HEK293 (cell line): ENCODE data around the gene RRP1.

Experiments
- CTCF ChIP-seq: fragments of 450-650 bp; formaldehyde crosslinking; IDR thresholded peaks from 2 replicates; pipeline ENCODE4 v1.5.1; 2016; ENCODE audit warnings: missing biosample characterization, missing genetic modification characterization
- ZIC2 ChIP-seq: fragments of 450-650 bp; formaldehyde crosslinking; IDR thresholded peaks from 2 replicates; pipeline ENCODE4 v1.5.1; 2016; ENCODE audit warnings: missing biosample characterization, missing genetic modification characterization
- ZSCAN5A ChIP-seq: fragments of 450-650 bp; formaldehyde crosslinking; IDR thresholded peaks from 2 replicates; pipeline ENCODE4 v1.5.1; 2016; ENCODE audit warnings: missing biosample characterization, missing genetic modification characterization

GRCh38 chr21:43800124-43800523, 10.7 kb downstream of the RRP1 start:
- TF ChIP-seq CTCF (tag by site-specific recombination) (no peak), ZSCAN5A (no peak), ZIC2 (tag by site-specific recombination) (no peak)
